ENCODE data around the gene PTPN5.
"Not testable (repeated sequence)": the region's sequence is repeated elsewhere in the genome, so short reads cannot be mapped to it uniquely, and the experiment has no call there.

Gene PTPN5

GRCh38 chr11:18791207-18791968 is at the start of gene PTPN5:
Gene PTPN5 (minus strand): TSS chr11:18791798. CDS start chr11:18771958, 19,840 bp downstream.
- H3K9me3 ChIP-seq (ENCODE audit: control insufficient read depth, insufficient read depth, low read length): no peaks in the 10 kb centered on the region
- no peaks in the 10 kb centered on the region for H3K4me1 ChIP-seq (ENCODE audit: control insufficient read depth, insufficient read depth, low read length)
- H3K4me3 ChIP-seq (ENCODE audit: low read depth, low read length): peak within 1 kb of the TSS; percentile 80
- peak within 1 kb of the TSS; percentile 30 for H3K9ac ChIP-seq (ENCODE audit: low read depth, low read length)
- no peaks in the 10 kb centered on the region for H3K36me3 ChIP-seq (ENCODE audit: control insufficient read depth, insufficient read depth, low read length)
- H3K27me3 ChIP-seq (ENCODE audit: control insufficient read depth, insufficient read depth, low read length): peaks cover 63% of the 10 kb centered on the region

- Histone ChIP-seq H3K4me1 (ENCODE audit: control insufficient read depth, insufficient read depth, low read length) (no peaks in the 10 kb centered on the region), H3K9ac (ENCODE audit: low read depth, low read length) (no peak overlapping the region), H3K9me3 (ENCODE audit: control insufficient read depth, insufficient read depth, low read length) (no peaks in the 10 kb centered on the region), H3K36me3 (ENCODE audit: control insufficient read depth, insufficient read depth, low read length) (no peaks in the 10 kb centered on the region), H3K4me3 (ENCODE audit: low read depth, low read length) (no peak overlapping the region), H3K27me3 (ENCODE audit: control insufficient read depth, insufficient read depth, low read length) (no peaks in the 10 kb centered on the region)
Measured at GRCh38 chr11:18836417-18836816, 44.8 kb upstream of the PTPN5 start.

- Histone ChIP-seq H3K9ac (ENCODE audit: low read depth, low read length) (no peak overlapping the region), H3K4me3 (ENCODE audit: low read depth, low read length) (no peak overlapping the region), H3K4me1 (ENCODE audit: control insufficient read depth, insufficient read depth, low read length) (no peaks in the 10 kb centered on the region), H3K36me3 (ENCODE audit: control insufficient read depth, insufficient read depth, low read length) (no peaks in the 10 kb centered on the region), H3K27me3 (ENCODE audit: control insufficient read depth, insufficient read depth, low read length) (no peaks in the 10 kb centered on the region), H3K9me3 (ENCODE audit: control insufficient read depth, insufficient read depth, low read length) (no peaks in the 10 kb centered on the region)
Measured at GRCh38 chr11:18834754-18835466, 43.3 kb upstream of the PTPN5 start.

DNA sequence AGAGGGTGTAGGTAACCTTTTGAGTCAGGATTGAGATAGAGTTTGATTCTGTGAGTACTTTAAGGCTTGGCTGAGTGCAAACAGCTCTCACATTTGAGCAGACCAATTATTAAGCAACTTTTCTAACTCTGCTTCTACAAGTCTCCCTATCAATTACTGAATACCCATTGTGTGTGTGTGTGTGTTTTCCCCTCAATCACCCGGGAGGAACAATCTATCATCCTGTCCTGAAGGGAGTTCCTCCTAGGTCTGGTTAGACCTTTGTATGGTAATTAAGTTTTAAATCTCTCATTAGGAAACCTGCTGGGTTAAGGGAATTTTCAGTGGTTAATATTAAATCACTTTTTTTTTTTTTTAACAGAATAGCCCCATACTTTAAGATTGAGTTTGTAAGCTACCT is 28.6 kb upstream of the PTPN5 start:
- H3K4me1 ChIP-seq (ENCODE audit: control insufficient read depth, insufficient read depth, low read length); H3K27me3 ChIP-seq (ENCODE audit: control insufficient read depth, insufficient read depth, low read length); H3K9ac ChIP-seq (ENCODE audit: low read depth, low read length); H3K9me3 ChIP-seq (ENCODE audit: control insufficient read depth, insufficient read depth, low read length); H3K4me3 ChIP-seq (ENCODE audit: low read depth, low read length); H3K36me3 ChIP-seq (ENCODE audit: control insufficient read depth, insufficient read depth, low read length): not testable (repeated sequence)

GRCh38 chr11:18804199-18804999 is 12.8 kb upstream of the PTPN5 start:
- Histone ChIP-seq H3K4me1 (ENCODE audit: control insufficient read depth, insufficient read depth, low read length) (no peaks in the 10 kb centered on the region), H3K9me3 (ENCODE audit: control insufficient read depth, insufficient read depth, low read length) (no peaks in the 10 kb centered on the region), H3K36me3 (ENCODE audit: control insufficient read depth, insufficient read depth, low read length) (no peaks in the 10 kb centered on the region), H3K27me3 (ENCODE audit: control insufficient read depth, insufficient read depth, low read length) (peaks cover 7% of the 10 kb centered on the region), H3K9ac (ENCODE audit: low read depth, low read length) (no peak overlapping the region), H3K4me3 (ENCODE audit: low read depth, low read length) (no peak overlapping the region)

GRCh38 chr11:18802381-18803257 is 11.0 kb upstream of the PTPN5 start:
- peaks cover 11% of the 10 kb centered on the region for H3K27me3 ChIP-seq (ENCODE audit: control insufficient read depth, insufficient read depth, low read length)
- no peak overlapping the region for H3K4me3 ChIP-seq (ENCODE audit: low read depth, low read length)
- no peaks in the 10 kb centered on the region for H3K36me3 ChIP-seq (ENCODE audit: control insufficient read depth, insufficient read depth, low read length)

GRCh38 chr11:18798799-18799469 is 7.3 kb upstream of the PTPN5 start:
- Histone ChIP-seq H3K27me3 (ENCODE audit: control insufficient read depth, insufficient read depth, low read length) (peaks cover 34% of the 10 kb centered on the region), H3K9ac (ENCODE audit: low read depth, low read length) (no peak overlapping the region), H3K4me3 (ENCODE audit: low read depth, low read length) (no peak overlapping the region), H3K36me3 (ENCODE audit: control insufficient read depth, insufficient read depth, low read length) (no peaks in the 10 kb centered on the region), H3K4me1 (ENCODE audit: control insufficient read depth, insufficient read depth, low read length) (no peaks in the 10 kb centered on the region), H3K9me3 (ENCODE audit: control insufficient read depth, insufficient read depth, low read length) (no peaks in the 10 kb centered on the region)

More at GRCh38 chr11:18802381-18803257, 11.0 kb upstream of the PTPN5 start:
- Histone ChIP-seq H3K9ac (ENCODE audit: low read depth, low read length) (no peak overlapping the region), H3K4me1 (ENCODE audit: control insufficient read depth, insufficient read depth, low read length) (no peaks in the 10 kb centered on the region), H3K9me3 (ENCODE audit: control insufficient read depth, insufficient read depth, low read length) (no peaks in the 10 kb centered on the region)

- no peak overlapping the region for H3K4me3 ChIP-seq (ENCODE audit: low read depth, low read length)
- no peaks in the 10 kb centered on the region for H3K4me1 ChIP-seq (ENCODE audit: control insufficient read depth, insufficient read depth, low read length)
- H3K36me3 ChIP-seq (ENCODE audit: control insufficient read depth, insufficient read depth, low read length): no peaks in the 10 kb centered on the region
- H3K9ac ChIP-seq (ENCODE audit: low read depth, low read length): no peak overlapping the region
- peaks cover 52% of the 10 kb centered on the region for H3K27me3 ChIP-seq (ENCODE audit: control insufficient read depth, insufficient read depth, low read length)
- no peaks in the 10 kb centered on the region for H3K9me3 ChIP-seq (ENCODE audit: control insufficient read depth, insufficient read depth, low read length)
Measured at GRCh38 chr11:18794956-18795355, 3.4 kb upstream of the PTPN5 start.

DNA sequence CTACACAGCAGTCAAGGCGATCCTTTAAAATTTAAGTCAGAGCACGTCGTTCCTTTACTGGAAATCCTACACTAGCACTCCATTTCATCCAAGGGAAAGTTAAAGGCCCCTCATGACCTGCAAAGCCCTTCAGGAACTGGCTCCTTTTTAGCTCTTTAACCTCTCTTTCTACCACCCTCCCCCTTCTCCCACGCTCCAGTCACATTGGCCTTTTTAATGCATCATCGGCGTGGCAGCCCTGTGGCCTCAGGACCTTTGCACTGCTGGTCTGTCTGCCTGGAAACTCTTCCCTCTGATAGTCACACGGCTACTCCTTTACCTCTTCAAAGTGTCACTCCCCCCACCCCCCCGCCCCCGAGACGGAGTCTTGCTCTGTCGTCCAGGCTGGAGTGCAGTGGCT is 1.2 kb upstream of the PTPN5 start:
- peaks cover 69% of the 10 kb centered on the region for H3K27me3 ChIP-seq (ENCODE audit: control insufficient read depth, insufficient read depth, low read length)
- H3K9ac ChIP-seq (ENCODE audit: low read depth, low read length): no peak overlapping the region
- H3K4me1 ChIP-seq (ENCODE audit: control insufficient read depth, insufficient read depth, low read length): no peaks in the 10 kb centered on the region
- H3K4me3 ChIP-seq (ENCODE audit: low read depth, low read length): peak overlapping the region; percentile 80
- H3K9me3 ChIP-seq (ENCODE audit: control insufficient read depth, insufficient read depth, low read length): no peaks in the 10 kb centered on the region
- H3K36me3 ChIP-seq (ENCODE audit: control insufficient read depth, insufficient read depth, low read length): no peaks in the 10 kb centered on the region

DNA sequence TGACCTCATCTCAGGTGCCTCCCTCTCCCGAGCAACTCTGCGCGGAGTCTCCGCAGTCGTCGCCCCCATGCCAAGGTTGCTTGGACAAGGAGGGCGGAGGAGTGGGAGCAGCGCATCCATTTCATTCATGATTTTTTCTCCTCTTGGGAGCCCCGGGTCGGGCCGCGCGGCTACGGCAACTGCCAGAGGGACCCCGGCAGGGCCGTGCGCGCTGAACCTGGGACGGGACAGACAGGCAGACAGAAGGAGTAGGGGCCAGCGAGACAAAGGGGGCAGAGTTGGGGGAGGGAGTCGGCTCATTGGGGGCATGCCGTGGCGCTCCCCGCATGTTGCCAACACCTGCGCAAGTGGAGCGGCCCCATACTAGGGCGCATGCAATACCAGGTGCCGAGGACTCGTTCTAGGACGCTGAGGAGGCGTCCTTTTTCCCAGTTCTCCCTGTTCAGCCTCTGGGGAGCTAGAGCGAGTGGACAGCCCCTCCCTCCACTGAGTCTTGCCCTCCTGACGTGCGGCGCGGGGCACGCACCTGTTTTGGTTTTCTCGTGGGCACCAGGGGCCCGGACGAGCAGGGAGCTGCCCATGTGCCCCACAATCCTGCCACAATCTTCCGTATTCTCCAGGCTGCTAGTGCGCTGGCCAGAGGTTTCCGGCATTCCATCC is 501 bp upstream of the PTPN5 start:
- peaks cover 65% of the 10 kb centered on the region for H3K27me3 ChIP-seq (ENCODE audit: control insufficient read depth, insufficient read depth, low read length)
- H3K4me1 ChIP-seq (ENCODE audit: control insufficient read depth, insufficient read depth, low read length): no peaks in the 10 kb centered on the region
- no peak overlapping the region for H3K9ac ChIP-seq (ENCODE audit: low read depth, low read length)
- no peaks in the 10 kb centered on the region for H3K9me3 ChIP-seq (ENCODE audit: control insufficient read depth, insufficient read depth, low read length)
- H3K4me3 ChIP-seq (ENCODE audit: low read depth, low read length): peak overlapping the region; percentile 80
- H3K36me3 ChIP-seq (ENCODE audit: control insufficient read depth, insufficient read depth, low read length): no peaks in the 10 kb centered on the region

Measured in iPS-15b (cell line).